GM12891 (cell line): ENCODE measurements around the gene RRP36.

ENCODE experiments used
- POLR2A ChIP-seq: IDR thresholded peaks from 2 replicates; pipeline ENCODE4 v1.6.1; 2011; ENCODE audit warnings: low read depth, low read length, control low read depth
- POLR2AphosphoS5 ChIP-seq: IDR thresholded peaks from 2 replicates; pipeline ENCODE4 v1.6.1; 2011; ENCODE audit warnings: low read depth, low read length, control low read depth
- SPI1 ChIP-seq: IDR thresholded peaks from 2 replicates; pipeline ENCODE4 v1.6.1; 2011; ENCODE audit warnings: low read depth, low read length, control low read depth
- TAF1 ChIP-seq: IDR thresholded peaks from 2 replicates; pipeline ENCODE4 v1.6.1; 2011; ENCODE audit warnings: low read depth, low read length, control low read depth

- TF ChIP-seq POLR2A (no peak), POLR2AphosphoS5 (no peak), TAF1 (no peak), SPI1 (no peak)
Measured at GRCh38 chr6:42978487-42978838, 43.0 kb upstream of the RRP36 start.
